Measurements from ENCODE around the gene GPRC5D.

Gene GPRC5D

DNA sequence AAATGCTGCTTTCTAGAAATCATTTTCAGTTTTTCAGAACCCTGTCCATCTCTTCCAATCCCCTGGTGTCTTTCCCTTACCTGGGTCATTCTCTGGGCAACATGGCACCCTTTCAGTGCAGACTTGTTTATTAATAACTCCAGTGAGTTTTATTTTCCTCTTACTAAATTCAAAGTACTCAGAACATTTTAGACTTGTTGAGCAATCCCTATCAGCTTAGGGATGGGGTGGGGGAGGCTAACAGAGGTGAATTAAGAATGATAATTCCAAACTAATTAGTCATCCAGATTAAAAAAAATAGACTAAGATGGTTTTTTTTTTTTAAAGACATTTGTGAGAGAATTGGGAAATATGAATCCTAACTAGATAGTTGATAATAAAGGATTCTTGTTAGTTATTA is 49.9 kb downstream of the GPRC5D start:
- no peaks in the 10 kb centered on the region for H4K20me1 ChIP-seq (ENCODE audit: insufficient read depth)
- no peaks in the 10 kb centered on the region for H3K36me3 ChIP-seq (ENCODE audit: insufficient read depth)
- no peak overlapping the region for H3K27ac ChIP-seq
- H2AFZ ChIP-seq (ENCODE audit: low read depth): no peak overlapping the region
- H3K4me3 ChIP-seq (IDR thresholded peaks at IDR 0.05; ENCODE audit: insufficient read depth, low read depth, low read length): no peak overlapping the region
- no peaks in the 10 kb centered on the region for H3K27me3 ChIP-seq (ENCODE audit: insufficient read depth, low read depth)
- TF ChIP-seq, protein P1, sequence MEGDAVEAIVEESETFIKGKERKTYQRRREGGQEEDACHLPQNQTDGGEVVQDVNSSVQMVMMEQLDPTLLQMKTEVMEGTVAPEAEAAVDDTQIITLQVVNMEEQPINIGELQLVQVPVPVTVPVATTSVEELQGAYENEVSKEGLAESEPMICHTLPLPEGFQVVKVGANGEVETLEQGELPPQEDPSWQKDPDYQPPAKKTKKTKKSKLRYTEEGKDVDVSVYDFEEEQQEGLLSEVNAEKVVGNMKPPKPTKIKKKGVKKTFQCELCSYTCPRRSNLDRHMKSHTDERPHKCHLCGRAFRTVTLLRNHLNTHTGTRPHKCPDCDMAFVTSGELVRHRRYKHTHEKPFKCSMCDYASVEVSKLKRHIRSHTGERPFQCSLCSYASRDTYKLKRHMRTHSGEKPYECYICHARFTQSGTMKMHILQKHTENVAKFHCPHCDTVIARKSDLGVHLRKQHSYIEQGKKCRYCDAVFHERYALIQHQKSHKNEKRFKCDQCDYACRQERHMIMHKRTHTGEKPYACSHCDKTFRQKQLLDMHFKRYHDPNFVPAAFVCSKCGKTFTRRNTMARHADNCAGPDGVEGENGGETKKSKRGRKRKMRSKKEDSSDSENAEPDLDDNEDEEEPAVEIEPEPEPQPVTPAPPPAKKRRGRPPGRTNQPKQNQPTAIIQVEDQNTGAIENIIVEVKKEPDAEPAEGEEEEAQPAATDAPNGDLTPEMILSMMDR (conservative IDR thresholded peaks at IDR 0.05; ENCODE audit: low read depth, low read length): no peak
- no peaks in the 10 kb centered on the region for H3K4me1 ChIP-seq (ENCODE audit: low read depth, poor library complexity, severe bottlenecking)
- H3K79me2 ChIP-seq (ENCODE audit: insufficient read depth, low read depth): no peaks in the 10 kb centered on the region
- no peak overlapping the region for H3K9ac ChIP-seq
- H3K4me2 ChIP-seq: no peak overlapping the region

DNA sequence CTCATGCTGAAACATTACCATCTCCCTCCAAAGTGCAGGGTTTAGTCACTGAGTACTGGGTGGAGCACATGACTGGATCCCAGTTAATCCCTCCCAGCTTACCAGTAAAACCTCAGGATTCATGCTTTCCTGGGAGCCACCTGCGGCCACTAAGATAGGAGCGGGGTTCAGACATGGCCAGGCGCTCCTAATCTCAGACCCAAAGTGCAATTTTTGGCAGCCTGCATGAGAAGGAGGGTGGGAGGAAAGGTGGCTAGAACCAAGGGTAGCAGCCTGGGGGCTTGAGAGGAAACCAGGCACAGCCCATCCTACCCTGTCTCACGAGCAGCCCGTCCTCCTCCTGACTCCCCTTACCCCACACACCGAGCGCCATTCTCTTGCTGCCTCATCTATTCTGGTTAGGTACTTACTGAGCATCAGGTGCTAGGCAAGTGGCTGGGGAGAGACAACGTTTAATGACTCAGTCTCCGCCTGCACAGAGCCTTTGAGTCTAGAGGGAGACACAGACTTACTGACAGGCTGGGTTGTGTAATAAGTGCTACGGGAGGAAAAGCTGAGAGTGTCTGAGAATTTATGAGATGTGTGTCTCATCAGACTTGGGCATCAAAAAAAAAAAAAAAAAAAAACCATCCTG is 50.7 kb downstream of the GPRC5D start:
- no peaks in the 10 kb centered on the region for H3K36me3 ChIP-seq (ENCODE audit: insufficient read depth)
- TF ChIP-seq, protein P1 (conservative IDR thresholded peaks at IDR 0.05; ENCODE audit: low read depth, low read length): no peak
- no peak overlapping the region for H2AFZ ChIP-seq (ENCODE audit: low read depth)
- H3K27me3 ChIP-seq (ENCODE audit: insufficient read depth, low read depth): no peaks in the 10 kb centered on the region
- no peak overlapping the region for H3K27ac ChIP-seq
- H3K4me1 ChIP-seq (ENCODE audit: low read depth, poor library complexity, severe bottlenecking): no peaks in the 10 kb centered on the region
- no peaks in the 10 kb centered on the region for H4K20me1 ChIP-seq (ENCODE audit: insufficient read depth)
- H3K4me3 ChIP-seq (IDR thresholded peaks at IDR 0.05; ENCODE audit: insufficient read depth, low read depth, low read length): no peak overlapping the region
- H3K79me2 ChIP-seq (ENCODE audit: insufficient read depth, low read depth): no peaks in the 10 kb centered on the region
- H3K4me2 ChIP-seq: no peak overlapping the region
- no peak overlapping the region for H3K9ac ChIP-seq

DNA sequence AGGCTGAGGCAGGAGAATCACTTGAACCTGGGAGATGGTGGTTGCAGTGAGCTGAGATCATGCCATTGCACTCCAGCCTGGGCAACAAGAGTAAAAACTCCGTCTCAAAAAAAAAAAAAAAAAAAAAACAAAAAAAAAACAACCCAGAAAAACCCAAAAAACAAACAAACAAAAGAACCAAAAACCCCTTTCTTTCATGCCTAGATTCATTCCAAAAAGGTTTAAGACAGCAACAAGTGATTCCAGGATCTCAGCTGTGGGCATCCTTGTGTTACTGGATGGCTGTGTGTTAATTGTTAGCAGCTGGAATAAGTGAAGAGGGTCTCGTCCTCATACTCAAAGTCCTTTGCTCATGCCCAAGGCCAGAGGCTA is 51.2 kb downstream of the GPRC5D start:
- no peaks in the 10 kb centered on the region for H3K27me3 ChIP-seq (ENCODE audit: insufficient read depth, low read depth)
- no peak overlapping the region for H3K4me2 ChIP-seq
- TF ChIP-seq, protein P1 (conservative IDR thresholded peaks at IDR 0.05; ENCODE audit: low read depth, low read length): no peak
- H3K79me2 ChIP-seq (ENCODE audit: insufficient read depth, low read depth): no peaks in the 10 kb centered on the region
- H3K4me1 ChIP-seq (ENCODE audit: low read depth, poor library complexity, severe bottlenecking): no peaks in the 10 kb centered on the region
- no peak overlapping the region for H3K4me3 ChIP-seq (IDR thresholded peaks at IDR 0.05; ENCODE audit: insufficient read depth, low read depth, low read length)
- H2AFZ ChIP-seq (ENCODE audit: low read depth): no peak overlapping the region
- no peaks in the 10 kb centered on the region for H3K36me3 ChIP-seq (ENCODE audit: insufficient read depth)
- H3K27ac ChIP-seq: no peak overlapping the region
- no peaks in the 10 kb centered on the region for H4K20me1 ChIP-seq (ENCODE audit: insufficient read depth)
- H3K9ac ChIP-seq: no peak overlapping the region

DNA sequence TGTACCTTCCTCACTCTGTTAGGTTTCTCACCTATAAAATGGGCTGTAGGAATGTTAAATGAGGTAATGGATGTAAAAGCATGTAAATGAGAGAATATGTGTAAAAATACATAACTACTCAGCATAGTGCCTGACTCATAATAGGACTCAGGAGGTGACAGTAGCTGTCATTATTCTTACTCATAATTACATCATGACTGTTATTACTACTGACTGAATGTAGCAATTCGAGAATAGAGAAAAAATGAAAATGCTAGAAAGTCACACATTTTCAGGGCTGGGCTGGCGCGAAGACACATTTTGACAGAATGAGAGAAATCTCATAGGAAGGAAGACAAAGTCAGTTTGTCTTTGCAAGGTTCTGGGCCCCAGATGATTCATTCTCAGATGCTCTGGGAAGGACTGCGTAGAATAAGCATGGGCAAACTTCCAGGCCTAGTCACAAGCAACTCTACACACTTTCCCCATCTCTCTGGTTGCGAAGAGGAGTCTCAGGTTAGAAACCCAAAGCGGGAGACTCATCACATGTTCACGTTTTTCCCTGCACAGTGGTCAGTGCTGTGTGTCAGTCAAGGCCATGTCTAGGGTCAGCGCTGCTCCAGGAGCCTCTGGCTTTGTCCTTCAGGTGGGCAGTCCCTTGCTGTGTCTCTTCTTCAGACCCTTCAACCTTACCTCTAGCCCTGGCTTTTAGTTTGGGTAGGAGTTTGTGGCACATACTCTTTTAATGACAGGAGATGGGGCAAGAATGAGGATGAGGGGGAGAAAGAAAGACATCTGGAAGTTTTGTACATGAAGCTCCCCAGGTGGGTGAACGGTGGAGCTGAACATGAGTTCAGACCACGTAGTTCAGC is 52.2 kb downstream of the GPRC5D start:
- Histone ChIP-seq H3K4me3 (IDR thresholded peaks at IDR 0.05; ENCODE audit: insufficient read depth, low read depth, low read length) (no peak overlapping the region), H3K79me2 (ENCODE audit: insufficient read depth, low read depth) (no peaks in the 10 kb centered on the region), H3K27me3 (ENCODE audit: insufficient read depth, low read depth) (no peaks in the 10 kb centered on the region), H3K4me2 (no peak overlapping the region), H3K27ac (no peak overlapping the region), H2AFZ (ENCODE audit: low read depth) (no peak overlapping the region), H3K4me1 (ENCODE audit: low read depth, poor library complexity, severe bottlenecking) (no peaks in the 10 kb centered on the region), H3K9ac (no peak overlapping the region), H4K20me1 (ENCODE audit: insufficient read depth) (no peaks in the 10 kb centered on the region), H3K36me3 (ENCODE audit: insufficient read depth) (no peaks in the 10 kb centered on the region)
- TF ChIP-seq, protein P1 (conservative IDR thresholded peaks at IDR 0.05; ENCODE audit: low read depth, low read length): no peak

All from KMS-11 (cell line).